ENCODE measurements around the gene CENPU.
"Not testable (repeated sequence)": the region's sequence is repeated elsewhere in the genome, so short reads cannot be mapped to it uniquely, and the experiment has no call there.

Gene CENPU

GRCh38 chr4:184733654-184734524, at the start of gene CENPU:
CENPU (minus strand) TSS chr4:184734096; CDS start chr4:184734062, 34 bp downstream.
- peak within 1 kb of the TSS; percentile 82 for H3K27ac ChIP-seq
- no peak for TF ChIP-seq ZFX (IDR thresholded peaks at IDR 0.05; ENCODE audit: borderline replicate concordance)
- no peak for TF ChIP-seq CTCF (IDR thresholded peaks at IDR 0.05)

GRCh38 chr4:184782731-184783373, 49.0 kb upstream of the CENPU start:
- H3K27ac ChIP-seq, result no peak overlapping the region
- TF ChIP-seq ZFX (IDR thresholded peaks at IDR 0.05; ENCODE audit: borderline replicate concordance) (no peak), CTCF (IDR thresholded peaks at IDR 0.05) (no peak)

GRCh38 chr4:184779160-184779559, 45.3 kb upstream of the CENPU start:
- H3K27ac ChIP-seq, result not testable (repeated sequence)

- H3K27ac ChIP-seq, result no peak overlapping the region
- TF ChIP-seq CTCF (IDR thresholded peaks at IDR 0.05) (no peak), ZFX (IDR thresholded peaks at IDR 0.05; ENCODE audit: borderline replicate concordance) (no peak)
Measured at GRCh38 chr4:184778325-184778724, 44.4 kb upstream of the CENPU start.

GRCh38 chr4:184776821-184777220, 42.9 kb upstream of the CENPU start:
- TF ChIP-seq CTCF (IDR thresholded peaks at IDR 0.05) (no peak), ZFX (IDR thresholded peaks at IDR 0.05; ENCODE audit: borderline replicate concordance) (no peak)
- no peak overlapping the region for H3K27ac ChIP-seq

GRCh38 chr4:184775854-184776555, 42.1 kb upstream of the CENPU start:
- H3K27ac ChIP-seq, result no peak overlapping the region
- no peak for TF ChIP-seq ZFX (IDR thresholded peaks at IDR 0.05; ENCODE audit: borderline replicate concordance)
- no peak for TF ChIP-seq CTCF (IDR thresholded peaks at IDR 0.05)

- H3K27ac ChIP-seq, result no peak overlapping the region
- TF ChIP-seq CTCF (IDR thresholded peaks at IDR 0.05), result no peak
Measured at GRCh38 chr4:184774152-184774551, 40.3 kb upstream of the CENPU start.
